DND-41 (cell line): ENCODE measurements around the gene TXLNB.

ENCODE experiments used
- ATAC-seq: fragments of 200-7000 bp; cut with Tn5 transposase; 3 replicates; pipeline ENCODE4 v1.9.1; 2021; ENCODE audit warnings: low read depth; ENCODE audit not compliant: insufficient read depth
- DNase-seq: peaks from one replicate; pipeline ENCODE4 v3.0.0-alpha.2; 2020
- H2AFZ ChIP-seq: 2 replicates; pipeline ENCODE4 v1.6.0; 2012; ENCODE audit warnings: low read depth, low read length
- H3K27ac ChIP-seq: 2 replicates; pipeline ENCODE4 v1.5.1; 2012; ENCODE audit warnings: low read length, inconsistent platforms
- H3K27me3 ChIP-seq: fragments of 200-600 bp; sonication (generic); 2 replicates; pipeline ENCODE4 v1.6.0; 2012; ENCODE audit warnings: low read length, mild to moderate bottlenecking, inconsistent platforms; ENCODE audit not compliant: insufficient read depth, poor library complexity
- H3K36me3 ChIP-seq: 2 replicates; pipeline ENCODE4 v1.5.1; 2012; ENCODE audit warnings: low read length, inconsistent platforms; ENCODE audit not compliant: insufficient read depth
- H3K4me1 ChIP-seq: 2 replicates; pipeline ENCODE4 v1.5.1; 2012; ENCODE audit warnings: mild to moderate bottlenecking, low read length; ENCODE audit not compliant: insufficient read depth
- H3K4me2 ChIP-seq: 2 replicates; pipeline ENCODE4 v1.6.0; 2012; ENCODE audit warnings: mild to moderate bottlenecking, moderate library complexity, low read length, inconsistent platforms; ENCODE audit not compliant: insufficient read depth
- H3K4me3 ChIP-seq, 2 experiments: fragments of 200-600 bp in 1 of 2; shearing (Covaris generic) in 1 of 2; 2 replicates each; pipeline ENCODE4 v1.5.1; 2012 to 2016; ENCODE audit warnings: inconsistent platforms in 2 of 2, low read length in 2 of 2, mild to moderate bottlenecking in 2 of 2, low read depth in 1 of 2, moderate library complexity in 1 of 2
- H3K79me2 ChIP-seq: 2 replicates; pipeline ENCODE4 v1.6.0; 2012; ENCODE audit warnings: low read length, inconsistent platforms; ENCODE audit not compliant: insufficient read depth
- H3K9ac ChIP-seq: 2 replicates; pipeline ENCODE4 v1.6.0; 2012; ENCODE audit warnings: low read depth, mild to moderate bottlenecking, inconsistent platforms, low read length, moderate library complexity
- H3K9me3 ChIP-seq: 2 replicates; pipeline ENCODE4 v1.5.1; 2012; ENCODE audit warnings: low read length, moderate library complexity, mild to moderate bottlenecking, inconsistent platforms; ENCODE audit not compliant: insufficient read depth, severe bottlenecking
- H4K20me1 ChIP-seq: 2 replicates; pipeline ENCODE4 v1.6.0; 2012; ENCODE audit warnings: low read length; ENCODE audit not compliant: insufficient read depth
- CTCF ChIP-seq: IDR thresholded peaks from 2 replicates; pipeline ENCODE4 v1.5.1; 2012; ENCODE audit warnings: borderline replicate concordance, low read length, moderate library complexity, mild to moderate bottlenecking; ENCODE audit not compliant: poor library complexity, severe bottlenecking; ENCODE audit errors: extremely low read depth
- EZH2 ChIP-seq: IDR thresholded peaks from 3 replicates; pipeline ENCODE4 v1.6.1; 2012; ENCODE audit warnings: borderline replicate concordance, low read depth, mild to moderate bottlenecking, moderate library complexity, low read length, inconsistent platforms; ENCODE audit not compliant: severe bottlenecking

TXLNB gene

GRCh38 chr6:139337001-139337400 is 45.2 kb upstream of the TXLNB start:
- Histone ChIP-seq H3K4me1 (no peaks in the 10 kb centered on the region), H2AFZ (no peak overlapping the region), H3K36me3 (no peaks in the 10 kb centered on the region), H3K4me2 (no peak overlapping the region), H4K20me1 (no peaks in the 10 kb centered on the region), H3K79me2 (no peaks in the 10 kb centered on the region), H3K4me3 (no peak overlapping the region), H3K9me3 (no peaks in the 10 kb centered on the region), H3K9ac (no peak overlapping the region), H3K27ac (no peak overlapping the region), H3K27me3 (no peaks in the 10 kb centered on the region)
- no peak for ATAC-seq
- no peak for DNase-seq
- TF ChIP-seq EZH2 (no peak), CTCF (no peak)

GRCh38 chr6:139336488-139336887 is 44.7 kb upstream of the TXLNB start:
- H3K36me3 ChIP-seq = no peaks in the 10 kb centered on the region
- TF ChIP-seq EZH2 (no peak), CTCF (no peak)
- no peaks in the 10 kb centered on the region for H3K9me3 ChIP-seq
- DNase-seq (no peak), ATAC-seq (no peak)
- no peak overlapping the region for H3K4me2 ChIP-seq
- H4K20me1 ChIP-seq = no peaks in the 10 kb centered on the region
- H3K4me1 ChIP-seq = no peaks in the 10 kb centered on the region
- H3K4me3 ChIP-seq = no peak overlapping the region
- no peak overlapping the region for H3K27ac ChIP-seq
- no peak overlapping the region for H3K9ac ChIP-seq
- no peaks in the 10 kb centered on the region for H3K27me3 ChIP-seq
- H3K79me2 ChIP-seq = no peaks in the 10 kb centered on the region
- H2AFZ ChIP-seq = no peak overlapping the region

GRCh38 chr6:139335447-139336210 is 43.8 kb upstream of the TXLNB start:
- no peak for ATAC-seq
- Histone ChIP-seq H3K27me3 (no peaks in the 10 kb centered on the region), H3K36me3 (no peaks in the 10 kb centered on the region), H3K79me2 (no peaks in the 10 kb centered on the region), H2AFZ (no peak overlapping the region), H3K4me1 (no peaks in the 10 kb centered on the region), H3K4me2 (no peak overlapping the region), H3K9me3 (no peaks in the 10 kb centered on the region), H4K20me1 (no peaks in the 10 kb centered on the region), H3K27ac (no peak overlapping the region), H3K9ac (no peak overlapping the region), H3K4me3 (no peak overlapping the region)
- no peak for TF ChIP-seq CTCF
- no peak for TF ChIP-seq EZH2
- DNase-seq = no peak
